ENCODE results near the gene SYCE3.

- TF ChIP-seq, protein P1, sequence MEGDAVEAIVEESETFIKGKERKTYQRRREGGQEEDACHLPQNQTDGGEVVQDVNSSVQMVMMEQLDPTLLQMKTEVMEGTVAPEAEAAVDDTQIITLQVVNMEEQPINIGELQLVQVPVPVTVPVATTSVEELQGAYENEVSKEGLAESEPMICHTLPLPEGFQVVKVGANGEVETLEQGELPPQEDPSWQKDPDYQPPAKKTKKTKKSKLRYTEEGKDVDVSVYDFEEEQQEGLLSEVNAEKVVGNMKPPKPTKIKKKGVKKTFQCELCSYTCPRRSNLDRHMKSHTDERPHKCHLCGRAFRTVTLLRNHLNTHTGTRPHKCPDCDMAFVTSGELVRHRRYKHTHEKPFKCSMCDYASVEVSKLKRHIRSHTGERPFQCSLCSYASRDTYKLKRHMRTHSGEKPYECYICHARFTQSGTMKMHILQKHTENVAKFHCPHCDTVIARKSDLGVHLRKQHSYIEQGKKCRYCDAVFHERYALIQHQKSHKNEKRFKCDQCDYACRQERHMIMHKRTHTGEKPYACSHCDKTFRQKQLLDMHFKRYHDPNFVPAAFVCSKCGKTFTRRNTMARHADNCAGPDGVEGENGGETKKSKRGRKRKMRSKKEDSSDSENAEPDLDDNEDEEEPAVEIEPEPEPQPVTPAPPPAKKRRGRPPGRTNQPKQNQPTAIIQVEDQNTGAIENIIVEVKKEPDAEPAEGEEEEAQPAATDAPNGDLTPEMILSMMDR (IDR thresholded peaks at IDR 0.05; ENCODE audit: low read length), result no peak
- TF ChIP-seq EZH2 (optimal IDR thresholded peaks at IDR 0.05; ENCODE audit: low read depth, low read length) (no peak), EZH2phosphoT487 (IDR thresholded peaks at IDR 0.05; ENCODE audit: low read length) (no peak)
These were observed 42.9 kb upstream of the SYCE3 start for GRCh38 chr22:50605613-50606074.

All from MM.1S (cell line).